Stimulated activated CD4-positive, alpha-beta T cell treated with anti-CD3 and anti-CD28 coated beads, Interleukin-15, amount 100 ng/mL, for 24 hours (primary cell): ENCODE data around the gene SMAD6.

Experiments
- DNase-seq: peaks from one replicate; pipeline ENCODE4 v3.0.0-alpha.2; 2020

SMAD6 gene

GRCh38 chr15:66778314-66778665 lies 76.3 kb downstream of the SMAD6 start:
- no peak for DNase-seq

- no peak for DNase-seq
These were observed 76.7 kb downstream of the SMAD6 start for GRCh38 chr15:66778716-66779115.

GRCh38 chr15:66779331-66780009 lies 77.4 kb downstream of the SMAD6 start:
- no peak for DNase-seq

- DNase-seq = no peak
These were observed 78.3 kb downstream of the SMAD6 start for GRCh38 chr15:66780172-66780972.

- DNase-seq = no peak
These were observed 79.1 kb downstream of the SMAD6 start for GRCh38 chr15:66780973-66781718.

- DNase-seq = no peak
These were observed 80.7 kb downstream of the SMAD6 start for GRCh38 chr15:66782785-66783184.

GRCh38 chr15:66783314-66783713 lies 81.3 kb downstream of the SMAD6 start:
- DNase-seq = no peak

GRCh38 chr15:66783725-66784124 lies 81.7 kb downstream of the SMAD6 start:
- DNase-seq = no peak

GRCh38 chr15:66784174-66784573 lies 82.1 kb downstream of the SMAD6 start:
- no peak for DNase-seq

GRCh38 chr15:66785637-66786036 lies 83.6 kb downstream of the SMAD6 start:
- no peak for DNase-seq

GRCh38 chr15:66786222-66786621 lies 84.2 kb downstream of the SMAD6 start:
- no peak for DNase-seq

GRCh38 chr15:66786708-66787488 lies 84.9 kb downstream of the SMAD6 start:
- no peak for DNase-seq

GRCh38 chr15:66787489-66787871 lies 85.4 kb downstream of the SMAD6 start:
- DNase-seq = no peak

- DNase-seq = no peak
These were observed 86.0 kb downstream of the SMAD6 start for GRCh38 chr15:66788024-66788423.

- no peak for DNase-seq
These were observed 87.3 kb downstream of the SMAD6 start for GRCh38 chr15:66789029-66790025.

- no peak for DNase-seq
These were observed 93.8 kb downstream of the SMAD6 start for GRCh38 chr15:66795851-66796250.

GRCh38 chr15:66796343-66796742 lies 94.3 kb downstream of the SMAD6 start:
- no peak for DNase-seq

- no peak for DNase-seq
These were observed 95.9 kb downstream of the SMAD6 start for GRCh38 chr15:66797921-66798320.

GRCh38 chr15:66798426-66799061 lies 96.5 kb downstream of the SMAD6 start:
- no peak for DNase-seq

- no peak for DNase-seq
These were observed 97.2 kb downstream of the SMAD6 start for GRCh38 chr15:66799242-66799641.

GRCh38 chr15:66800584-66801235 lies 98.7 kb downstream of the SMAD6 start:
- DNase-seq = no peak
